Ramos (cell line): ENCODE data around the gene DNAJB8.

ENCODE experiments used
- in situ Hi-C: fragments of 300-500 bp; cut with MboI; formaldehyde crosslinking; loops from one replicate; pipeline ENCODE4 v1.14.3; 2022; ENCODE audit warnings: low sequenced_read_pairs; ENCODE audit not compliant: unreplicated experiment

DNAJB8 gene

DNA sequence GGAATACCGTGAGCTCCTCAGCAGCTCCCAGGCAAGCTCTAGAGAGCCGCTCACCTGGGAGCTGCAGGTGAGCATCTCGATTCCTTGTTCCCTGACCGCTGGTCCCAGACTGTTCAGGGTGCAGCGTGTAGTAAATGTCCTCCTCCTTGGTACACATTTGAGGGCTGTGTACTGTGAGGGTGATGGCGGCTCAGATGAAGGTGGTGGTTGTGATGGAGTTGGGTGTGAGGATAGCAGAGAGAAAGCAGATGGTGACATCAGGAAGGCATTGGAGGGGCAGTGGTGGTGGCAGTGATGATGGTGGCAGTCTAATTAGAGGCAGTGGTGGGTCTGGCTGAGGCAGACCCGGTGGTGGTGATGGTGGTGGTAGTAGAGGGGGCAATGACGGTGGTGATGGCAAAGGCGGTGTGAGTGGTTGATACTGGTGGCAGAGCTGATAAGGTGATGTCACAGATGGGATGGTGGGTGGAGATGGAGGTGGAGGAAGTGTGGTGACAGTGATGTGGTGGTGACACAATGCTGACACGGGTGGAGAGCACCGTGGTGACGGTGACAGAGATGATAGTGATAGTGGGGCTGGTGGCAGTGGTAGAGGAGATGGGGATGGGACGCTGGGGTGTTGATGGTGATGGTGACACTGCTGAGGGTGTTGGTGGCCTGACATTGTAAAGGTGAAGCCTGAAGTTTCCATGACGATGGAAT is at the start of gene DNAJB8:
TSS of gene DNAJB8 (minus strand) at position 51 of the 702 bp plus-strand sequence. CDS start 3,645 bp downstream, outside the sequence.
- in situ Hi-C loops, result no loop called here

DNA sequence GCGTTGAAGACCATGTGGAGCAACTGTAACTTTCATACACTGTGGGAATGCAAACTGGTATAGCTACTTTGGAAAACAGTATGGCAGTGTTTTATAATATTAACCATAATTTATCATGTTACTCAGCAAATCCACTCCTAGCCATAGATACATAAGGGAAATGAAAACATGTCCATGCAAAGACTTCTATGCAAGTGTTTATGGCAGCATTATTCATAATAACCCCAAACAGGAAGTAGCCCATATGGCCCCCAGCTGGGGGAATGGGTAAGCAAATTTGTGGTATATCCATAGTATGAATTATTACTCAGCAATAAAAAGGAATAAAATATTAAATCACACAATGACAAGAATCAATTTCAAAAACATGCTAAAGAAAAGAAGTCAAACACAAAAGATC is 49.3 kb upstream of the DNAJB8 start:
- in situ Hi-C loops, result loop anchor here (25.0 kb wide), 1 partner anchor 429 kb away; no protein-coding TSS in a partner anchor

- in situ Hi-C loops, result loop anchor here (25.0 kb wide), 1 partner anchor 422 kb away; no protein-coding TSS in a partner anchor
Measured at GRCh38 chr3:128508852-128509251, 42.2 kb upstream of the DNAJB8 start.

GRCh38 chr3:128506754-128507153 is 40.1 kb upstream of the DNAJB8 start:
- in situ Hi-C loops, result loop anchor here (25.0 kb wide), 1 partner anchor 419 kb away; no protein-coding TSS in a partner anchor

GRCh38 chr3:128505771-128506170 is 39.1 kb upstream of the DNAJB8 start:
- in situ Hi-C loops, result loop anchor here (25.0 kb wide), 1 partner anchor 418 kb away; no protein-coding TSS in a partner anchor

- in situ Hi-C loops, result loop anchor here (25.0 kb wide), 1 partner anchor 418 kb away; no protein-coding TSS in a partner anchor
Measured at GRCh38 chr3:128504963-128505730, 38.5 kb upstream of the DNAJB8 start.

GRCh38 chr3:128504533-128504915 is 37.8 kb upstream of the DNAJB8 start:
- in situ Hi-C loops, result loop anchor here (25.0 kb wide), 1 partner anchor 417 kb away; no protein-coding TSS in a partner anchor

GRCh38 chr3:128503751-128504532 is 37.3 kb upstream of the DNAJB8 start:
- in situ Hi-C loops, result loop anchor here (25.0 kb wide), 1 partner anchor 417 kb away; no protein-coding TSS in a partner anchor

DNA sequence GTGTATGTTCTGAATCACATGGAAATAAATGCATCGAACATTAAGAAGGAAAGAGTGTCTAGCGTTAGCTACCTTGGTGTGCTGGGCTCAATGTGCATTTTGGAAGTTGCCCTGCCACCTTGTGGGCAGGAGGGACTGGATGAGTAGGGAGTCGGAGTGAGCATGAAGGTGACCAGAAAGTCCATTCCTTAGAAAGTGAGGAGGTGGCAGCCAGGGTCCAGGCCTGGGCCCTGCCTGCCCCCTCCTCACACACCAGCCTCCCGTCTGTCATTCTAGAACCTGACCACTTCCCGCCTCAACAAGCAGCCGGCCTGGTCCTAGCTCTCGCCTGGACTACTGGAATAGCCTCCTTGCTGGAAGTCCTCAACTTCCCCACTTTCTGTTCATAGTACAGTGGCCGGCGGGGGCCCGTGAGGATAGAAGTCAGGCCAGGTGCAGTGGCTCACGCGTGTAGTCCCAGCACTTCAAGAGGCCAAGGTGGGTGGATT is 36.5 kb upstream of the DNAJB8 start:
- in situ Hi-C loops, result loop anchor here (25.0 kb wide), 1 partner anchor 416 kb away; no protein-coding TSS in a partner anchor

- in situ Hi-C loops, result loop anchor here (25.0 kb wide), 1 partner anchor 415 kb away; no protein-coding TSS in a partner anchor
Measured at GRCh38 chr3:128502712-128503111, 36.0 kb upstream of the DNAJB8 start.

DNA sequence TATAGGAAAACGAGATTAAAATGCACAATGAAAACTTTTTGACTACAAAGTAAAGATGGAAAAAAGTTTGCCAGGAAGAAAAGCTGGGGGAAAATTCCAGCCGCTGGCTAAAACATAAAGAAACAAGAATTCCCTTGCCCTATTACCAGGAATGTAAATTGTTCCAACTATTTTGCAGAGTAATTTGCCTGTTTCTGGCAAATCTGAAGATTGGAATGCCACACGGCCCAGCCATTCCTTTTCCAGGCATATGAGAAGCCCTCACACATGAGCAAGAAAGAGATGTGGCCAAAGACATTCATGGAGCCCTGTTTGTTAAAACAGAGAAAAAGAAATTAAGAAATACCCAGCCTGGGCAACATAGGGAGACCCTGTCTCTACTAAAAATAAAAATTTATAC is 34.7 kb upstream of the DNAJB8 start:
- in situ Hi-C loops, result loop anchor here (25.0 kb wide), 1 partner anchor 414 kb away; no protein-coding TSS in a partner anchor

- in situ Hi-C loops, result loop anchor here (25.0 kb wide), 1 partner anchor 413 kb away; no protein-coding TSS in a partner anchor
Measured at GRCh38 chr3:128500556-128500955, 33.9 kb upstream of the DNAJB8 start.

GRCh38 chr3:128499724-128500275 is 33.1 kb upstream of the DNAJB8 start:
- in situ Hi-C loops, result loop anchor here (25.0 kb wide), 1 partner anchor 412 kb away; no protein-coding TSS in a partner anchor

DNA sequence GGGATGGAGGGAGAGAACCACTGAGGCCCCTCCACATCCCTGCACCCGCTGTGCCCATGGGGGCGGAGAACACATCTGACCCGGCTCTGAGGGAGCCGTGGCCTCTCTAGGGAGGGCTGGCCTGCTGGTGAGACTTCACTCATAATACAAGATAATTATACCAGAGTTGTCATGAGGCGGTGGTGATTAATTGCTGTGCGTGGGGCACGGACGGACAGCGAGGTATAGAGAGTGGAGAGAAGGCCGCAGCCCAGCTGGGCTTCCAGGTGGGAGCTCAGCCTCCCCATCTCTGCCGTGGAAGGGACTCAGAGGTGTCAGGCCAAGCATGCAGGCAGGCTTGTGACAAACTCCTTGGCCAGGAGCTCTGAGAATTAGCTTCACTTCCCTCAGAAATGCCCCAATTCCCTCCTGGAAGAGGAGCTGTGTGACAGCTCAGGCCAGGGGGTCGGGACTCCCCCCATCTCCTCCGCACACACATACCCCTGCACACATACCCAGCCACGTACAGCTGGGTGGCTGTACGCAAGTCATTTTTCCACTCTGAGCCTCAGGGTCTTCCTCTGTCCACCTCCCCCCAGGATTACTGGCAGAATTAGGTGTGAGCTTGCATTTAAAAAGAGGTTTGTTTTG is 32.3 kb upstream of the DNAJB8 start:
- in situ Hi-C loops, result no loop called here

DNA sequence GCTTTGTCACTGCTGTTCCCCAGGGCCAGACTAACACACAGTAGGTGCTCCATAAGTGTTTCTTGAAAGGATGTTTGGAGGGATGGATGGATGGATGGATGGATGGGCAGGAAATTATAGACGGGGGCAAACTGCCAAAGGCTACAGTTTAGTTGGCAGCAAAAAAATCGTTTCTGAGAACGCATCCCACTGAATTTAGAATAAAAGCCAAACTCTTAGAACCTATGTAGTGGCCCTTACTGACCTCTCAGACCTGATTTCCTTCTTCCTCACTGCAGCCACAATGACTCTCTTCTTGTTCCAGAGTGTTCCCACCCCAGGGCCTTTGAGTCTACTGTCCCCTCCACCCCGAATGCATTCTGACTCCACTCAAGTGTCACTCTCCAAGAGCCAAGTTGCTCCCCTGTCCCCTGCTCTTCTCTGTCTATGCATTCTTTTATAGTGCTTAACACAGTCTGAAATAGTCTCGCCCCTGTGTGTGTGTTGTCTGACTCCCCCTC is 31.5 kb upstream of the DNAJB8 start:
- in situ Hi-C loops, result no loop called here

DNA sequence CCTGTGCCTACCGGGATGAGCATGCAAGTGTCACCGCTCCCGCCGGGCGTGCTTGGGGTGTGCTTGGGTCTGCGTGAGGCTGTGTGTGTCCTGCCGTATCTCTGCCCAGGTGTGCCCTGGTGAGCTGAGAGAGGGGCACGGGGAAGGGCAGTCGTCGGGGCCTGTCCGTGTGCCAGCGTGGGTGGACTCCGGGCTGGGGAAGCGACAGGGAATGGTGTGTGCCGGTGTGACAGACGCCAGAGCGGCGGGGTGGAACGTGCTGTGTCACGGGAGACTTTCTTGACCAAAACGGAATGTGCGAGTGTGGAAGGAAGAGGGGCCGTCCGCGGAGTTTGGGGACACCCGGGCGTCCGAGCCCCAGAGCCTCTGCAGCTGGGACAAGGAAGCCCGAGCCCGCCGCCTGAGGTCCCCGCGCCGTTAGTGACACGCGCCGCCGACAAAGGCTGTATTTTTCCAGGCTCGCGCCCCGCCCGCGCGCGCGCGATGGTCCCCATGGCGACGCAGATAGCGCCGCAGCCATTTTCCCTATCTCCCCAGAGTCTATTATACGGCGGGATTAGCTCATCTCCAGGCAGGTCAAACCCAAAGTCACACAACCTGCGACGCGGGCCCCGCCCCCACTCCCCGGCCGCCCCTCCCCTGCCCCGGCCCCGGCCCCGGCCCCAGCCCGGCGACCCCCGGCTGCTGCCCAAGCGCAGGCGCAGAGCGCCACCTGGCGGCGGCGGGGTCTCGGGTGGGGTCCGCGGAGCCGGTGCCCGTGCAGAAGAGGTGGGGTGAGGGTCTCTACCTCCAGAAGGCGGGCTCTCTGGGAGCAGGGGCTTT is 30.8 kb upstream of the DNAJB8 start:
- in situ Hi-C loops, result no loop called here

- in situ Hi-C loops, result no loop called here
Measured at GRCh38 chr3:128496602-128497304, 30.1 kb upstream of the DNAJB8 start.
